B cell (primary cell): ENCODE results near the gene FHL1.

ENCODE experiments used
- EZH2 ChIP-seq: IDR thresholded peaks from 2 replicates; pipeline ENCODE4 v1.6.1; 2012; ENCODE audit warnings: borderline replicate concordance, low read depth, mild to moderate bottlenecking, moderate library complexity, low read length; ENCODE audit not compliant: insufficient read depth, poor library complexity, severe bottlenecking
- TF ChIP-seq, protein P1 (sequence below): fragments of 200-600 bp; IDR thresholded peaks from one replicate; pipeline ENCODE4 v1.8.0; 2022; ENCODE audit warnings: antibody characterized with exemption, mild to moderate bottlenecking

GRCh38 chrX:136198678-136199243 is 51.4 kb downstream of the FHL1 start:
- TF ChIP-seq, protein P1, sequence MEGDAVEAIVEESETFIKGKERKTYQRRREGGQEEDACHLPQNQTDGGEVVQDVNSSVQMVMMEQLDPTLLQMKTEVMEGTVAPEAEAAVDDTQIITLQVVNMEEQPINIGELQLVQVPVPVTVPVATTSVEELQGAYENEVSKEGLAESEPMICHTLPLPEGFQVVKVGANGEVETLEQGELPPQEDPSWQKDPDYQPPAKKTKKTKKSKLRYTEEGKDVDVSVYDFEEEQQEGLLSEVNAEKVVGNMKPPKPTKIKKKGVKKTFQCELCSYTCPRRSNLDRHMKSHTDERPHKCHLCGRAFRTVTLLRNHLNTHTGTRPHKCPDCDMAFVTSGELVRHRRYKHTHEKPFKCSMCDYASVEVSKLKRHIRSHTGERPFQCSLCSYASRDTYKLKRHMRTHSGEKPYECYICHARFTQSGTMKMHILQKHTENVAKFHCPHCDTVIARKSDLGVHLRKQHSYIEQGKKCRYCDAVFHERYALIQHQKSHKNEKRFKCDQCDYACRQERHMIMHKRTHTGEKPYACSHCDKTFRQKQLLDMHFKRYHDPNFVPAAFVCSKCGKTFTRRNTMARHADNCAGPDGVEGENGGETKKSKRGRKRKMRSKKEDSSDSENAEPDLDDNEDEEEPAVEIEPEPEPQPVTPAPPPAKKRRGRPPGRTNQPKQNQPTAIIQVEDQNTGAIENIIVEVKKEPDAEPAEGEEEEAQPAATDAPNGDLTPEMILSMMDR = no peak
- no peak for TF ChIP-seq EZH2
